ENCODE results near the gene MYO3B.
"Not testable (repeated sequence)": the region's sequence is repeated elsewhere in the genome, so short reads cannot be mapped to it uniquely, and the experiment has no call there.

The MYO3B gene

DNA sequence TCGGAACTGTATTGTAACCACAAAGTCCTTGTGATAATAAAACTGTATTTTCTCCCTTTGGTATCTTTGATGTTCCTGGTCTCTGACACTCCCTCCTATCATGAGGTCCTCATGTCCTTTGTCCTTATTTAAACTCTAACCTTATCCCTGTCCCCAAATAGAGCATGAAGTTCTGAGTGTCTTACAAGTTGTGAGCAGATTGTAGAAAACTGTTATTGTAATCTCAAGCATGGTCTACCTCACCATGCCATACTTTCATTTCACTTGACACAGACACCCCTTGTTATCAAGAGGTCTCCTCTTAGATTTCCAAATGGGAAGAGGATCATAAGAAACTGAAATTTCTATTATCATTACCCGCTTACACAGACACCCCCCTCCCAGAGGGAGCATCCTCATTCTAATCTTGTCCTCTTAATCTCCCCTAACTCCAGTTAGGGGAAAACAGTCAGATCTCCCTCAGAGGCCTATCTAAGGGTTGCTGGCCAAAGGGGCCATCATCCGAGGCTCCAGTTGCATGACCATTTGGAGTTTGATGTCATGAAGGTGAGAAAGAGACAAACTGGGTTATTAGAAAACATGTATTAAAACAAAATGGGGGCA, 29.0 kb downstream of the MYO3B start:
- no peak overlapping the region for H2BK5ac ChIP-seq (ENCODE audit: low read length)
- H4K8ac ChIP-seq (ENCODE audit: low read depth, low read length), result no peak overlapping the region
- no peak overlapping the region for H2BK15ac ChIP-seq (replicated peaks; ENCODE audit: low read depth)
- H3K4me3 ChIP-seq (ENCODE audit: low read length), result no peak overlapping the region
- DNase-seq, result no peak
- H3K79me1 ChIP-seq (ENCODE audit: low read length), result no peaks in the 10 kb centered on the region
- H3K23ac ChIP-seq (ENCODE audit: low read length), result no peak overlapping the region
- H3K4me1 ChIP-seq (ENCODE audit: control insufficient read depth, low read depth, low read length), result no peaks in the 10 kb centered on the region
- no peak overlapping the region for H3K18ac ChIP-seq (ENCODE audit: low read length)
- H2BK120ac ChIP-seq (ENCODE audit: low read depth, low read length), result no peak overlapping the region
- H3K27ac ChIP-seq (ENCODE audit: low read depth, low read length), result no peak overlapping the region
- no peak overlapping the region for H3K9ac ChIP-seq (ENCODE audit: low read length)
- H3K27me3 ChIP-seq (ENCODE audit: insufficient read depth, low read length, poor library complexity), result no peaks in the 10 kb centered on the region
- no peak overlapping the region for H2AK5ac ChIP-seq (ENCODE audit: low read length)
- H3K56ac ChIP-seq (ENCODE audit: low read length), result no peak overlapping the region
- WGBS (ENCODE audit: extremely low coverage, insufficient coverage, low lambda C conversion rate), result no CpG with 5 or more reads among the region's 3 CpGs
- no peak overlapping the region for H3K4ac ChIP-seq (ENCODE audit: low read depth, low read length)
- H4K5ac ChIP-seq (ENCODE audit: low read length), result no peak overlapping the region
- H3K79me2 ChIP-seq (ENCODE audit: control insufficient read depth, insufficient read depth, low read length), result no peaks in the 10 kb centered on the region
- no peak overlapping the region for H3K4me2 ChIP-seq (ENCODE audit: low read length)
- H3K36me3 ChIP-seq (ENCODE audit: control insufficient read depth, insufficient read depth, low read length), result no peaks in the 10 kb centered on the region

- Histone ChIP-seq H3K4me2 (ENCODE audit: low read length) (no peak overlapping the region), H3K79me2 (ENCODE audit: control insufficient read depth, insufficient read depth, low read length) (no peaks in the 10 kb centered on the region), H3K4me3 (ENCODE audit: low read length) (no peak overlapping the region), H3K27me3 (ENCODE audit: insufficient read depth, low read length, poor library complexity) (no peaks in the 10 kb centered on the region), H2BK5ac (ENCODE audit: low read length) (no peak overlapping the region), H3K9ac (ENCODE audit: low read length) (no peak overlapping the region), H2BK15ac (replicated peaks; ENCODE audit: low read depth) (no peak overlapping the region), H3K36me3 (ENCODE audit: control insufficient read depth, insufficient read depth, low read length) (no peaks in the 10 kb centered on the region), H2AK5ac (ENCODE audit: low read length) (no peak overlapping the region), H4K8ac (ENCODE audit: low read depth, low read length) (no peak overlapping the region), H3K4me1 (ENCODE audit: control insufficient read depth, low read depth, low read length) (peaks cover 3% of the 10 kb centered on the region), H3K23ac (ENCODE audit: low read length) (no peak overlapping the region), H4K5ac (ENCODE audit: low read length) (no peak overlapping the region), H3K18ac (ENCODE audit: low read length) (no peak overlapping the region), H3K56ac (ENCODE audit: low read length) (no peak overlapping the region), H3K4ac (ENCODE audit: low read depth, low read length) (no peak overlapping the region), H2BK120ac (ENCODE audit: low read depth, low read length) (no peak overlapping the region), H3K27ac (ENCODE audit: low read depth, low read length) (no peak overlapping the region), H3K79me1 (ENCODE audit: low read length) (no peaks in the 10 kb centered on the region)
- WGBS (ENCODE audit: extremely low coverage, insufficient coverage, low lambda C conversion rate), result no CpG with 5 or more reads among the region's 4 CpGs
- no peak for DNase-seq
Observed at GRCh38 chr2:170207901-170208300, 30.0 kb downstream of the MYO3B start.

DNA sequence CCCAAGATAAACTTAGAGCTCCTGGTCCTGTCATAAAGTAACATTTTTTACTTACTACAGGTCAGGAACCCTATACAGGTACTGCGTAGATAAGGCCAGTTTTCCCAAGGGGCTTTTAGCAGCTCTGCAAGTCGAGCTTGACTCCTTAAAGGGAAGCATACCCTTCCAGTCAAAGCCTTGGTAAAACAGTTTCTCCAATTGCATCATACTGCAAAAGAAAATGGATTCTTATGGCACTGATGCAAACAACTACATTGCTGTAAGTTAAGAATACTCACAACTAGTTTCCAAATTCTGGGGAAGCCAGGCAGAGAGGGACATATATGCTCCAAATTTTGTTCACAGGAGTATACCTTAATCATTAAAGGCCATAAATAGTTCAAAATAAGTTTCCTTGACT, 31.0 kb downstream of the MYO3B start:
- no peak overlapping the region for H3K18ac ChIP-seq (ENCODE audit: low read length)
- no peak overlapping the region for H2AK5ac ChIP-seq (ENCODE audit: low read length)
- H3K4ac ChIP-seq (ENCODE audit: low read depth, low read length), result no peak overlapping the region
- no CpG with 5 or more reads among the region's 2 CpGs for WGBS (ENCODE audit: extremely low coverage, insufficient coverage, low lambda C conversion rate)
- peaks cover 3% of the 10 kb centered on the region for H3K4me1 ChIP-seq (ENCODE audit: control insufficient read depth, low read depth, low read length)
- no peak overlapping the region for H4K5ac ChIP-seq (ENCODE audit: low read length)
- no peaks in the 10 kb centered on the region for H3K27me3 ChIP-seq (ENCODE audit: insufficient read depth, low read length, poor library complexity)
- H2BK120ac ChIP-seq (ENCODE audit: low read depth, low read length), result no peak overlapping the region
- no peak for DNase-seq
- H3K27ac ChIP-seq (ENCODE audit: low read depth, low read length), result no peak overlapping the region
- H3K4me3 ChIP-seq (ENCODE audit: low read length), result no peak overlapping the region
- no peak overlapping the region for H3K56ac ChIP-seq (ENCODE audit: low read length)
- H3K4me2 ChIP-seq (ENCODE audit: low read length), result no peak overlapping the region
- no peak overlapping the region for H4K8ac ChIP-seq (ENCODE audit: low read depth, low read length)
- no peak overlapping the region for H2BK15ac ChIP-seq (replicated peaks; ENCODE audit: low read depth)
- no peaks in the 10 kb centered on the region for H3K36me3 ChIP-seq (ENCODE audit: control insufficient read depth, insufficient read depth, low read length)
- no peak overlapping the region for H2BK5ac ChIP-seq (ENCODE audit: low read length)
- no peak overlapping the region for H3K23ac ChIP-seq (ENCODE audit: low read length)
- H3K9ac ChIP-seq (ENCODE audit: low read length), result no peak overlapping the region
- no peaks in the 10 kb centered on the region for H3K79me1 ChIP-seq (ENCODE audit: low read length)
- H3K79me2 ChIP-seq (ENCODE audit: control insufficient read depth, insufficient read depth, low read length), result no peaks in the 10 kb centered on the region

DNA sequence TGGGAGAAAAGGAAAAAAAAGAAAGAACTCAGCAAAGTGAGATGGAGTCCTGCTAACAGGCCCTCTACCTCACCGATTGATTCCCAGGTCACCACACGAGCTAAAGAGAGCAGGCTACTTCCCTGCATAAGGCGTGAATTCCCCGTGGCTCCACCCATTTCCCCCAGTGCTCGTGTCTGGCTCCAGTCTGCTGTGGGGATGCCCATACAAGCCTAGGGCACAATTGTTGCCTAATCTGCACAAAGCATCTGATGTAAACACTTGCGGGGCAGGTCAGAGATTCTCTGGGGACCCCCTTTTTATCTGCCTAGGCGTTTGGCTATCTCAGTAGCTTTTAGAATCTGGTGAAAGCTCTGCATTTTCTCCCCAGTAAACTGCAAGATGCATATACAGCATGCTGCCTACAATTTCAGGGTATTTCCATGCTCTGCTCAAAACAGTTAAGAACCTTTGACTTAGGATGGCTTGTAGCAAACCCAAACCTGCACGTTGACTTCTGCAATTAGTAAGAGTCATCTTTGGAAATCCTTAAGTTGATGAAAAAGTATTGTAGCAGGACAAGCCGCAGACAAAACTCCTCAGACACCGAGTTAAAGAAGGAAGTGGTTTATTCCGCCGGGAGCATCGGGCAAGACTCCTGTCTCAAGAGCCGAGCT, 34.8 kb downstream of the MYO3B start:
- H3K4me2 ChIP-seq (ENCODE audit: low read length), result no peak overlapping the region
- no peak overlapping the region for H3K27ac ChIP-seq (ENCODE audit: low read depth, low read length)
- no peak overlapping the region for H3K18ac ChIP-seq (ENCODE audit: low read length)
- H3K4ac ChIP-seq (ENCODE audit: low read depth, low read length), result no peak overlapping the region
- DNase-seq, result peak; percentile 46
- no peaks in the 10 kb centered on the region for H3K79me1 ChIP-seq (ENCODE audit: low read length)
- H3K4me3 ChIP-seq (ENCODE audit: low read length), result no peak overlapping the region
- H3K23ac ChIP-seq (ENCODE audit: low read length), result no peak overlapping the region
- no peaks in the 10 kb centered on the region for H3K79me2 ChIP-seq (ENCODE audit: control insufficient read depth, insufficient read depth, low read length)
- H2BK15ac ChIP-seq (replicated peaks; ENCODE audit: low read depth), result no peak overlapping the region
- H3K27me3 ChIP-seq (ENCODE audit: insufficient read depth, low read length, poor library complexity), result no peaks in the 10 kb centered on the region
- WGBS (ENCODE audit: extremely low coverage, insufficient coverage, low lambda C conversion rate), result no CpG with 5 or more reads among the region's 14 CpGs
- H2BK120ac ChIP-seq (ENCODE audit: low read depth, low read length), result no peak overlapping the region
- no peak overlapping the region for H2AK5ac ChIP-seq (ENCODE audit: low read length)
- H4K8ac ChIP-seq (ENCODE audit: low read depth, low read length), result no peak overlapping the region
- H2BK5ac ChIP-seq (ENCODE audit: low read length), result no peak overlapping the region
- H3K56ac ChIP-seq (ENCODE audit: low read length), result no peak overlapping the region
- H3K9ac ChIP-seq (ENCODE audit: low read length), result no peak overlapping the region
- H4K5ac ChIP-seq (ENCODE audit: low read length), result no peak overlapping the region
- H3K4me1 ChIP-seq (ENCODE audit: control insufficient read depth, low read depth, low read length), result peaks cover 11% of the 10 kb centered on the region
- H3K36me3 ChIP-seq (ENCODE audit: control insufficient read depth, insufficient read depth, low read length), result no peaks in the 10 kb centered on the region

DNA sequence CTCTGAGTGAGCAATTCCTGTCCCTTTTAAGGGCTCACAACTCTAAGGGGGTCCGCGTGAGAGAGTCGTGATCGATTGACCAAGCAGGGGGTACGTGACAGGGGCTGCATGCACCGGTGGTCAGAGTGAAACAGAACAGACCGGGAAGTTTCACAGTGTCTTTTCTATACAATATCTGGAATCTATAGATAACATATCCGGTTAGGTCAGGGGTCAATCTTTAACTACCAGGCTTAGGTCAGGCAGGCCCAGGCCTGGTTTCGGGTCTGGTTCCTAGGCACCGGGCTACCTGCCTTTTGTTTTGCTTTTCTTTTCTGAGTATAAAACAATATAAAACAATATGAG, 35.3 kb downstream of the MYO3B start:
- not testable (repeated sequence) for H2BK15ac ChIP-seq (replicated peaks; ENCODE audit: low read depth); H3K56ac ChIP-seq (ENCODE audit: low read length); H3K79me2 ChIP-seq (ENCODE audit: control insufficient read depth, insufficient read depth, low read length); H3K27me3 ChIP-seq (ENCODE audit: insufficient read depth, low read length, poor library complexity); H3K4ac ChIP-seq (ENCODE audit: low read depth, low read length); H3K4me2 ChIP-seq (ENCODE audit: low read length); DNase-seq; H3K27ac ChIP-seq (ENCODE audit: low read depth, low read length); H4K8ac ChIP-seq (ENCODE audit: low read depth, low read length); H3K4me3 ChIP-seq (ENCODE audit: low read length); H2AK5ac ChIP-seq (ENCODE audit: low read length); H3K18ac ChIP-seq (ENCODE audit: low read length); H4K5ac ChIP-seq (ENCODE audit: low read length); H3K23ac ChIP-seq (ENCODE audit: low read length); H3K79me1 ChIP-seq (ENCODE audit: low read length); H3K36me3 ChIP-seq (ENCODE audit: control insufficient read depth, insufficient read depth, low read length); H2BK5ac ChIP-seq (ENCODE audit: low read length); H3K9ac ChIP-seq (ENCODE audit: low read length); H2BK120ac ChIP-seq (ENCODE audit: low read depth, low read length)
- H3K4me1 ChIP-seq (ENCODE audit: control insufficient read depth, low read depth, low read length), result peaks cover 11% of the 10 kb centered on the region
- WGBS (ENCODE audit: extremely low coverage, insufficient coverage, low lambda C conversion rate), result no CpG with 5 or more reads among the region's 10 CpGs

GRCh38 chr2:170213651-170214050, 35.7 kb downstream of the MYO3B start:
- no peak overlapping the region for H3K4me2 ChIP-seq (ENCODE audit: low read length)
- H3K27ac ChIP-seq (ENCODE audit: low read depth, low read length), result no peak overlapping the region
- no CpG with 5 or more reads among the region's 2 CpGs for WGBS (ENCODE audit: extremely low coverage, insufficient coverage, low lambda C conversion rate)
- no peak overlapping the region for H2AK5ac ChIP-seq (ENCODE audit: low read length)
- H4K8ac ChIP-seq (ENCODE audit: low read depth, low read length), result no peak overlapping the region
- no peaks in the 10 kb centered on the region for H3K27me3 ChIP-seq (ENCODE audit: insufficient read depth, low read length, poor library complexity)
- H3K9ac ChIP-seq (ENCODE audit: low read length), result no peak overlapping the region
- no peak overlapping the region for H2BK120ac ChIP-seq (ENCODE audit: low read depth, low read length)
- no peak overlapping the region for H4K5ac ChIP-seq (ENCODE audit: low read length)
- no peaks in the 10 kb centered on the region for H3K36me3 ChIP-seq (ENCODE audit: control insufficient read depth, insufficient read depth, low read length)
- peaks cover 11% of the 10 kb centered on the region for H3K4me1 ChIP-seq (ENCODE audit: control insufficient read depth, low read depth, low read length)
- H2BK5ac ChIP-seq (ENCODE audit: low read length), result no peak overlapping the region
- H2BK15ac ChIP-seq (replicated peaks; ENCODE audit: low read depth), result no peak overlapping the region
- H3K4me3 ChIP-seq (ENCODE audit: low read length), result no peak overlapping the region
- no peak overlapping the region for H3K4ac ChIP-seq (ENCODE audit: low read depth, low read length)
- DNase-seq, result no peak
- H3K18ac ChIP-seq (ENCODE audit: low read length), result no peak overlapping the region
- H3K79me1 ChIP-seq (ENCODE audit: low read length), result no peaks in the 10 kb centered on the region
- H3K23ac ChIP-seq (ENCODE audit: low read length), result no peak overlapping the region
- H3K56ac ChIP-seq (ENCODE audit: low read length), result no peak overlapping the region
- no peaks in the 10 kb centered on the region for H3K79me2 ChIP-seq (ENCODE audit: control insufficient read depth, insufficient read depth, low read length)
